DOHH2 (cell line): ENCODE results near the gene IKZF3.

ENCODE experiments used
- H3F3A ChIP-seq: fragments of 200-600 bp; sonication (generic), shearing (Covaris generic); 2 replicates; pipeline ENCODE4 v1.6.0; 2016; ENCODE audit warnings: antibody characterized with exemption, mild to moderate bottlenecking; ENCODE audit not compliant: control insufficient read depth, insufficient read depth
- H3K27ac ChIP-seq: fragments of 200-600 bp; sonication (generic); 2 replicates; pipeline ENCODE4 v1.5.1; 2014; ENCODE audit warnings: low read depth, mild to moderate bottlenecking, low read length, moderate library complexity
- H3K27me3 ChIP-seq: fragments of 200-600 bp; sonication (generic); 2 replicates; pipeline ENCODE4 v1.6.1; 2014; ENCODE audit warnings: mild to moderate bottlenecking, low read length, mixed read lengths; ENCODE audit not compliant: control insufficient read depth
- H3K36me3 ChIP-seq: fragments of 200-600 bp; sonication (generic); 2 replicates; pipeline ENCODE4 v1.6.1; 2014; ENCODE audit warnings: mild to moderate bottlenecking, low read length, moderate library complexity, mixed read lengths; ENCODE audit not compliant: control insufficient read depth
- H3K4me1 ChIP-seq: fragments of 200-600 bp; sonication (generic); 2 replicates; pipeline ENCODE4 v1.6.1; 2014; ENCODE audit warnings: mild to moderate bottlenecking, low read length, mixed read lengths; ENCODE audit not compliant: control insufficient read depth
- H3K4me2 ChIP-seq: fragments of 200-600 bp; sonication (generic); 2 replicates; pipeline ENCODE4 v1.6.0; 2014; ENCODE audit warnings: mild to moderate bottlenecking, low read length, moderate library complexity
- H3K4me3 ChIP-seq: fragments of 200-600 bp; sonication (generic); 2 replicates; pipeline ENCODE4 v1.5.1; 2014; ENCODE audit warnings: mild to moderate bottlenecking, low read length, mixed read lengths
- H3K79me2 ChIP-seq: fragments of 200-600 bp; sonication (generic); 2 replicates; pipeline ENCODE4 v1.6.1; 2014; ENCODE audit warnings: mild to moderate bottlenecking, low read length, mixed read lengths; ENCODE audit not compliant: control insufficient read depth
- H3K9me2 ChIP-seq: fragments of 200-600 bp; sonication (generic); replicated peaks from 2 replicates; pipeline ENCODE4 v1.6.1; 2014; ENCODE audit warnings: mild to moderate bottlenecking, low read length, mixed read lengths; ENCODE audit not compliant: control insufficient read depth
- H3K9me3 ChIP-seq: fragments of 200-600 bp; sonication (generic); 2 replicates; pipeline ENCODE4 v1.6.1; 2014; ENCODE audit warnings: antibody characterized with exemption, low read length, mixed read lengths; ENCODE audit not compliant: control insufficient read depth, insufficient read depth
- H4K20me1 ChIP-seq: fragments of 200-600 bp; sonication (generic); 2 replicates; pipeline ENCODE4 v1.6.0; 2014; ENCODE audit warnings: low read depth, mild to moderate bottlenecking, antibody characterized with exemption, low read length, moderate library complexity; ENCODE audit not compliant: control insufficient read depth, insufficient read depth
- CTCF ChIP-seq: fragments of 200-600 bp; sonication (generic); IDR thresholded peaks from one replicate; pipeline ENCODE4 v1.5.1; 2014; ENCODE audit warnings: antibody characterized with exemption, mild to moderate bottlenecking, low read depth, low read length; ENCODE audit not compliant: poor library complexity, severe bottlenecking
- EZH2phosphoT487 ChIP-seq: fragments of 200-600 bp; sonication (generic); IDR thresholded peaks from 2 replicates; pipeline ENCODE4 v1.6.1; 2017; ENCODE audit warnings: borderline replicate concordance, mild to moderate bottlenecking, antibody characterized with exemption, low read length, moderate library complexity, mixed read lengths

The IKZF3 gene

GRCh38 chr17:39732586-39732985 is 131.5 kb downstream of the IKZF3 start:
- Histone ChIP-seq H4K20me1 (no peaks in the 10 kb centered on the region), H3K36me3 (peaks cover 25% of the 10 kb centered on the region), H3K27me3 (peaks cover 2% of the 10 kb centered on the region), H3K4me2 (no peak overlapping the region), H3K9me3 (no peaks in the 10 kb centered on the region), H3K4me1 (peaks cover 23% of the 10 kb centered on the region), H3K4me3 (no peak overlapping the region), H3K9me2 (no peaks in the 10 kb centered on the region), H3K79me2 (peaks cover 14% of the 10 kb centered on the region), H3K27ac (no peak overlapping the region), H3F3A (0 out of 2 replicates have a peak, but pooled peaks cover 2% of the 10 kb centered on the region)
- TF ChIP-seq EZH2phosphoT487 (no peak), CTCF (no peak)

- peak within 1 kb of the TSS; percentile 51 for H3K27ac ChIP-seq
- peaks cover 14% of the 10 kb centered on the region for H3K79me2 ChIP-seq
Observed at GRCh38 chr17:39730095-39730921, 133.8 kb downstream of the IKZF3 start, which contains the start of gene MIEN1. TSS of gene MIEN1 (minus strand) at chr17:39730532. CDS start at chr17:39730495, 37 bp downstream.

GRCh38 chr17:39729280-39729851 is 134.7 kb downstream of the IKZF3 start:
- Histone ChIP-seq H3K9me2 (no peaks in the 10 kb centered on the region), H3K4me3 (peak overlapping the region; percentile 98), H3K36me3 (peaks cover 26% of the 10 kb centered on the region), H3F3A (0 out of 2 replicates have a peak, but pooled peaks cover 2% of the 10 kb centered on the region), H3K27ac (no peak overlapping the region), H3K4me2 (peak overlapping the region; percentile 100), H3K27me3 (no peaks in the 10 kb centered on the region), H4K20me1 (no peaks in the 10 kb centered on the region), H3K4me1 (peaks cover 16% of the 10 kb centered on the region), H3K9me3 (no peaks in the 10 kb centered on the region), H3K79me2 (peaks cover 14% of the 10 kb centered on the region)
- TF ChIP-seq CTCF (no peak), EZH2phosphoT487 (no peak)

More at GRCh38 chr17:39730095-39730921, 133.8 kb downstream of the IKZF3 start, which contains the start of gene MIEN1:
- no peaks in the 10 kb centered on the region for H3K9me2 ChIP-seq
- peak within 1 kb of the TSS; percentile 100 for H3K4me2 ChIP-seq
- 0 out of 2 replicates have a peak, but pooled peaks cover 2% of the 10 kb centered on the region for H3F3A ChIP-seq
- TF ChIP-seq CTCF, result peak; percentile 76
- no peak for TF ChIP-seq EZH2phosphoT487
- no peaks in the 10 kb centered on the region for H4K20me1 ChIP-seq
- H3K4me3 ChIP-seq, result peak within 1 kb of the TSS; percentile 98
- H3K4me1 ChIP-seq, result peaks cover 16% of the 10 kb centered on the region
- no peaks in the 10 kb centered on the region for H3K9me3 ChIP-seq
- peaks cover 26% of the 10 kb centered on the region for H3K36me3 ChIP-seq
- no peaks in the 10 kb centered on the region for H3K27me3 ChIP-seq
